GM21390 (cell line): ENCODE measurements around the gene BBS1.

ENCODE experiments used
- ATAC-seq: cut with Tn5 transposase; IDR thresholded peaks from one replicate; pipeline ENCODE4 v1.9.1; 2021; ENCODE audit not compliant: unreplicated experiment

The BBS1 gene

GRCh38 chr11:66477263-66478201 lies 32.9 kb upstream of the BBS1 start:
- no peak for ATAC-seq

GRCh38 chr11:66478729-66479393 lies 31.6 kb upstream of the BBS1 start:
- ATAC-seq: no peak

- ATAC-seq: no peak
Measured at GRCh38 chr11:66479394-66480116, 30.9 kb upstream of the BBS1 start.

GRCh38 chr11:66480117-66480938 lies 30.1 kb upstream of the BBS1 start, which contains the start of gene DPP3:
DPP3 (plus strand) TSS chr11:66480434; CDS start chr11:66482201, 1,767 bp downstream.
- ATAC-seq: peak; percentile 90

GRCh38 chr11:66484806-66485380 lies 25.5 kb upstream of the BBS1 start:
- ATAC-seq: no peak

- no peak for ATAC-seq
Measured at GRCh38 chr11:66488957-66489356, 21.5 kb upstream of the BBS1 start.

GRCh38 chr11:66489636-66490035 lies 20.8 kb upstream of the BBS1 start:
- no peak for ATAC-seq

GRCh38 chr11:66491315-66491935 lies 19.0 kb upstream of the BBS1 start:
- no peak for ATAC-seq

- ATAC-seq: no peak
Measured at GRCh38 chr11:66492161-66492865, 18.1 kb upstream of the BBS1 start.

GRCh38 chr11:66493130-66493529 lies 17.3 kb upstream of the BBS1 start:
- ATAC-seq: no peak

GRCh38 chr11:66494458-66494857 lies 16.0 kb upstream of the BBS1 start:
- ATAC-seq: no peak

GRCh38 chr11:66494935-66495334 lies 15.5 kb upstream of the BBS1 start:
- no peak for ATAC-seq

- no peak for ATAC-seq
Measured at GRCh38 chr11:66495401-66495854, 15.0 kb upstream of the BBS1 start.

GRCh38 chr11:66497206-66497605 lies 13.2 kb upstream of the BBS1 start:
- no peak for ATAC-seq

GRCh38 chr11:66498506-66498905 lies 11.9 kb upstream of the BBS1 start:
- no peak for ATAC-seq

GRCh38 chr11:66505276-66505816 lies 5.1 kb upstream of the BBS1 start:
- no peak for ATAC-seq

GRCh38 chr11:66509131-66509561 lies 1.3 kb upstream of the BBS1 start:
- no peak for ATAC-seq

GRCh38 chr11:66510990-66511339 lies 530 bp downstream of the BBS1 start:
- ATAC-seq: no peak

- ATAC-seq: no peak
Measured at GRCh38 chr11:66523611-66524010, 13.2 kb downstream of the BBS1 start.
